Hepatic stellate cell (primary cell): Measurements from ENCODE around the gene OSBPL5.
"Not testable (repeated sequence)": the region's sequence is repeated elsewhere in the genome, so short reads cannot be mapped to it uniquely, and the experiment has no call there.

Experiments used
- DNase-seq: peaks from one replicate; pipeline ENCODE4 v3.0.0; 2011; ENCODE audit warnings: low spot score

OSBPL5 gene

DNA sequence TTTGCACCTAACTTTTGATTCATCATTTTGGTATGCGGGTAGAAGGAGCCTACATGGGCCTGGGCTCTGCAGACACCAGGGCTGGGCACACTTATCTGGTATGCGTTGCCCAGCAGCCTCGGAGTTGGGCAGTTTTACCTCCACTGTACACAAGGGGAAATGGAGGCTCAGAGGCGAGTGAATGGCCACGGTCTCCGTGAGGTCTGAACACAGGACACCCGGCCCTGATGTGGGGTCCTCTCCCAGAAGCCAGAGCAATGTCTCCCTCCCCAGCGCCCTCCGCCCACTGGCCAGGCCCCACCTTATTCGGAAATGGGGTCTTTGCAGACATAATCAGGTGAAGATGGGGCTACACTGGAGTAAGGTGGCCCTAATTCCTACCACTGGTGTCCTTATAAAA is 43.7 kb downstream of the OSBPL5 start:
- DNase-seq = no peak

DNA sequence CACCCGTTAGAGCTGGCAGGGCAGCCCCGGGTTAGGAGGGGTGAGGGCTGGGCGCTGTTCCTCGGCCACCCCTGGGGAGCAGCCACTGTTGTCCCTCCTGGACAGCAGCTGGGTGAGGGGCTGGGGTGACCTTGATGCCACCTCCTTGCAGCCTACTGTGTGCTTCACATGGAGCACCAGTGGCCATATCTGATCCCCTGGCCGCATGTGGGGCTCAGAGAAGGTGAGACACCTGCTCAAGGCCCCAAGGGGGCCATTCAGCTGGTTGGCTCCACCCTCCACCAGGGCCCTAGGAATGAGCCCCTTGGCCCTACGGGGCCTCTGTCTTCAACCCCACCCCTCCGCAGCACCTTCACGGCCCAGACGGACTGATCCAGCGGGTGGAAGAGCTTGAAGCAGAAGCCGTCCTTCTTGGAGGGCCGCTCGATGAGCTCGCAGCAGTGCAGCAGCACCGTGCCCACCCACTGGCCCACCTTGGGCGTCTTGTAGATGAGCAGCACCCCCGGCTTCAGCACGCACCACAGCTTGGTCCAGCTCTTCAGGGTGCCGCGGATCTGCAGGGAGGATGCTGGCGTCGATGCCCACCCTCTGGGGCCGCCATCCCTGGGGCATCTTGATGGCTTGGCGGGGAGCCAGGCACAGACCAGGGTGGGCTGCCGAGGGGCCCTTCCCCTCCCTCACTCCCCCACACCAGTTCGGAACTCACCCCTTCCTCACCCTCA is 44.9 kb downstream of the OSBPL5 start:
- no peak for DNase-seq

DNA sequence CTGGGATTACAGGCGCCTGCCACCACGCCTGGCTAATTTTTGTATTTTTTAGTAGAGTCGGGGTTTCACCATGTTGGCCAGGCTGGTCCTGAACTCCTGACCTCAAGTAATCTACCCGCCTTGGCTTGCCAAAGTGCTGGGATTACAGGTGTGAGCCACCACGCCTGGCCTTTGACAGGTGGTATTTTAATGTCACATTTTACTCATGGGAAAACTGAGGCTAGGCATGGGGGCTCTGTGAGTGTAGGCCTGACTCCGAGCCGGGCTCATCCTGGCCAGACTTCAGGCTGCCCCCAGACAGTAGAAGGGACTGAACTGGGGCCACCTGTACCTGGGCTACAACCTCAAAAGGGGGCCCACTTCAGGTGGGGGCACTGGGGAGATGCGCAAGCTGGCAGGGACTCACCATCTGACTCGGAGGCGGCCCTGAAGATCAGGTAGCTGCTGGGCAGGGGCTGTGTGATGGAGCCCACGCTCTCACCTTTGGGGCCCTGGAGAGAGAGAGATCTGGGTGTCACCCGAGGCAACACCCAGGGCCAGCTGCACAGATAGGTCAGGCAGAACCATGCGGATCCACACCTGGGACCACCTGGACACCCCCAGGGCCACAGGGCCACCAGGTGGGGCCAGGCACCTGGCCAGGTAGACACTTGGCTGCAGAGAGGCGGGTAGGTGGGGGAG is 45.8 kb downstream of the OSBPL5 start:
- no peak for DNase-seq

DNA sequence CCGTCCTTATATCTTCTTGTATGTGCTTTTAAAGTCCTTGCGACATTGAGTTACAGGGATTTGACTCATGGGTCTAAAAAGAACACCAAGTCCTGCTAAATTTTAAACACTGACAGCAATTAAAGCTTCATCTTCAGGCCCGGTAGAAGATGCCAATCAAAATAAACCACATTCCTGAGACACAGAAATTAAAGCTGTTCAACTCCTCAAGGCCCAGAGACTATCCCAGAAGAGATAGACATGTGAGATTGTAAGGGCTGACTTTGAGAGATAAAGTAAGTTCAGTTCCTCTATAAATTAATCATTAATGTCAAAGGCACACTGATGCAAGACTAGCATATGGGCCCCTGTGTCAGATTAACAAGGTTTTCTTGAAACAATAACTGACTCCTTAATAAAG is 49.8 kb downstream of the OSBPL5 start:
- DNase-seq = no peak

GRCh38 chr11:3113661-3114060 is 51.4 kb downstream of the OSBPL5 start:
- DNase-seq = not testable (repeated sequence)

DNA sequence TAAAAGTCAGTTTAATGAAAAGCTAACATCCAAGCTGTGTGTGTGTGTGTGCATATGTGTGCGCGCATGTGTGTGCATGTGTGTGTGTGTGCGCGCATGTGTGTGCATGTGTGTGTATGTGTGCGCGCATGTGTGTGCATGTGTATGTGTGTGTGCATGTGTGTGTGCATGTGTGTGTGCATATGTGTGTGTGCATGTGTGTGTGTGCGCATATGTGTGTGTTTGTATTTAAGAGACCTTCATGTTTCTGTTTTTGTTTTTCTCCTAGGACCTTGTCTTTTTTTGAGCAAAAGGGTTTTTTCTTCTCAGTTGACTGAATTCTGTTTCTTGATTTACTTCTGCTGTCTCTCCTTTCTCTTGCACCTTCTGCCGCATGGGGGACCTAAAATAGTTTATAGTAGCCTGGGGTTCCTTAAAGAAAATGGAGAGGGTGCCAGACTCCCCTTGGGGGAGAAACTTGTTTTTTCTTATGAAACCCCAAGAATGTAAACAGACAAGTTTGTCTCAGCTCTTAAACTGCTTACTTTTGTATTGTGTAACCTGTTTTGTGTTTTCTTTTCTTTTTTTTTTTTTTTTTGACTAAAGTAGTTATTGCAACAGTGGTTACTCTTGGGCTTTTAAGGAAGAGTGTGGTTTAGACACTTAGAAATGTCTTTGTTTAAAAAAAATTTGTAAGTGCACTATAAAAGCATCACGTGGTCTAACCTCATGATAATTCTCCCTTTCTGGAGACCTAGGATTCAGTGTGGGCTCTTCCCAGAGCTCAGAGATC is 53.0 kb downstream of the OSBPL5 start:
- no peak for DNase-seq

DNA sequence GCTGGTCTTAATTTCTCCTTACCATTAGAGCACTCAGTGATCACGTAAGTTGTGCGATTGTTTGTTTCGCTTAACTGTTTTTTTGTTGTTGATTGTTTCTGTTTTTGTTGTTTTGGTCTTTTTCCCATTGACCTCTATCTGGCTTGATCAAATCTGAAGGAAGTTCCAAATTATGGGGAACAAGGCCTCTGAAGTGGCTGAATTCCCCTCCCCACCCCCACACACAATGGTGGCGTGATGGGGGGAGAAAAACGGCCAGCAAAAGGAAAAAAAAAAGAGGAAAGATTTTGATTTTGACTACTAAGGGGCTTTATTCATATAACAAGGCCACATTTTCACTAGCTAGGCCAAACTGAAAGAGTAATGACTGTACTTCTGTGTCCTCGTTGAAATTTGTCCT is 53.6 kb downstream of the OSBPL5 start:
- no peak for DNase-seq

- peak; percentile 80 for DNase-seq
These were observed 55.0 kb downstream of the OSBPL5 start for GRCh38 chr11:3109921-3110706.

GRCh38 chr11:3109434-3109833 is 55.7 kb downstream of the OSBPL5 start:
- no peak for DNase-seq

DNA sequence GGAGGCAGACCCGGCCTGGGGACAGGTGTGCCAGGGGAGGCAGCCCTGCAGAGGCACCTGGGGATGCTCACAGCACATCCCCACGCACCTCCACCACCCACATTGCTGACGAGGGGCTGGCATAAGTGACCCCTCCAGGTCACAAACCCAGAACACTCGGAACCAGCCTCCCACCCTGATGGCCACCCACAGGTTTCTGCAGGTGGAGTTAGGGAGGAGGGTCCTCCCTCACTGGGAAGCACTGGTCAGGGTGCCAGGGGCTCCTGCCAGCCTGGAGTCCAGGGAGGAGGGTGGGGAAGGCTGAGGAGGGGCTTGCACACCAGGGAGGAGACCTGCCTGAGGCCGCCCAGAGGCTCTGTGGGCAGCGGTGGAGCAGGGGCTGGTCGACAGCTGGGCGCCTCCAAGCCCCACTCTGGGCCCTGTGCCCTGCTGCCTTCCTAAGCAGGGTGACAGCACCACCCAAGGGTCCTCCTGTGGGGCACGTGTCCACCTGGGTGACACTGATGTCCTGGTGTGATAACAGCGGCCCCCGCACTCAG is 56.9 kb downstream of the OSBPL5 start:
- DNase-seq = no peak

- no peak for DNase-seq
These were observed 57.4 kb downstream of the OSBPL5 start for GRCh38 chr11:3107608-3108182.

DNA sequence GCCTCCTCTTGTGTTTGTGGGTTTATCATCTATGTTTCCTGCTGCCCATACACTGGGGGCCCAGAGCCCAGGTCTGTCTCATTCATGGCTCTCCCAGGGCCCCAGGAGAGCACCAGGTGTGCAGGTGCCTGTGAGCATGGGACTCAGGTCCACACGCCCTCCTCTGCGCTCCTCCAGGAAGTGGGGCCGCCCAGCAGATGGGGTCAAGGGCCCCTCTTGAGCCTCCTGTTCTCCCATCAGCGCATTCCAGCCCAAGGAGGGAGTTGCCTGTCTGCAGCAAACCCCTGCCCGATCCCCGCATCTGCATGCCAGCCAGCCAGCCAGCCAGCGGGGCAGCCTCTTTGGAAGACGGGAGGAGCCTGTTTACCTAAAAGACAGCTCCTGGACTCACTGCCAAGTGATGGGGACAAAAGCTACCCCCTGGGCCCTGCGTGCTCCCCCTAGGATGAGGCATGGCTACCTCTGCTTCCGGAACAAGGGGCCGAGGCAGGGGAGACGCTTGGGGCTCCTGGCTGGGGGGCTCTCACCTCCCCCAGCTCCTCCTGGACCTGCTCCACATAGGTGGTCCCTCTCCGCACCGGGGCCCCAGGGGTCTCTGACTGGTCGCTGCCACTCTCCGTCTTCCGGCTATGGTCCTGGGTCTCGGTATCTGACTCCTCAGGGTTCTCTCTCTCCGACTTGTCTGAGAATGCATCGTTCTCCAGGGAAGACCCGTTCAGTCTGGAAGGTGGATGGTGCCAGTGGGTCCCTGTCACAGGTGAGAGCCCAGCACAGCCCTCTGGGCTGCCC is 58.2 kb downstream of the OSBPL5 start:
- no peak for DNase-seq

GRCh38 chr11:3105791-3106735 is 59.0 kb downstream of the OSBPL5 start:
- DNase-seq = no peak

- DNase-seq = no peak
These were observed 59.9 kb downstream of the OSBPL5 start for GRCh38 chr11:3104961-3105790.

DNA sequence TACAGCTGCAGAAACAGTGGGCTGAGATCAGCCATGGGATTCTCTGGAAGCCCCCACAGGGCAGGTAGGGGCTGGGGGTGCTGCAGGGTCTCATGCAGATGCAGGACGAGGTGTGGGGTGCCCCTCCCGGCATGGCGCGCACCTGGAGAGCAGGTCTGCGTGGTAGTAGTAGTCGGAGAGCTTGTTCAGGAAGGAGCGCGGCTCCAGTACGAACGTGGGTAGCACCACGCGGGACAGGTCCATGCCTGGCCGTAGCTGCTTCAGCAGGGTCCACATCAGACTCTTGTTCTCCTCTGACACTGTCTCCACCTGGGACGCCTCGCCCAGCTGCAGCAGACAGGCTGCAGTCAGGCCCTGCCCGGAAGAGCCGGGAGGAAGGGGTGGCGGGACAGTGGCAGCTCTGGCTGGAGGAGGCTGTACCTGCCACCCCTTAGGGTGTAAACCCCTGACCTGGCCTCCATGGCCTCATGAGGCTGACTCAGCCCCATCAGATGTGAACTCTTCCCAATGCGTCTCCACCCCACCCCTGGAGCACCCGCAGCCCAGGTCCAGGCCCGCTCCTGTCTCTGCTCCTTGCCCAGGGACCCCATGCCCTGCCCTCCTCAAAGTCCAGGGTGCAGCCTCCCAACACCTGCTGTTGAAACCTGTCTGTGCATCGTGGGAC is 60.9 kb downstream of the OSBPL5 start:
- no peak for DNase-seq

DNA sequence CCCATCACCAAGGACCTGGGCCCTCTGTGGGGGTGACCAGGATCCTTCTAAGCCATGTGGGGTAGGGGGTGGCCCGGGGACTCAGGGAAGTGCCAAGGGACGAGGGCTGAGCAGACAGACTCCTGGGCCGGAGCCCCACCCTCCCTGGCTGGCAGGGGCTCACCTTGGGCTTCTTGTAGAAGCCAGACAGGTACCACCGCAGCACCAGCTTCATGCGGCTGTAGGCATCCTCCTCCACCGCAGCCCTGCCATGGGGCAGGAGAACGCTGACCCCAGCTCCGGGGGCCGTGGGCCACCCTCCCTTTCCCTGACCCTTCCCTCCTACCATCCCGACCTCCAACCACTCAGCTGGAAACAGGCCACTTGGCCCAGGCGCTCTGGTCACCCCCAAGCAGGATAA is 62.0 kb downstream of the OSBPL5 start:
- no peak for DNase-seq

GRCh38 chr11:3102641-3102921 is 62.5 kb downstream of the OSBPL5 start:
- DNase-seq = no peak

- no peak for DNase-seq
These were observed 63.0 kb downstream of the OSBPL5 start for GRCh38 chr11:3101921-3102640.
